Stimulated activated CD4-positive, alpha-beta T cell treated with anti-CD3 and anti-CD28 coated beads, Interleukin-1b, Interleukin-23, amount 100 ng/mL, for 48 hours (primary cell): ENCODE measurements around the gene DNAJC8.

Experiments
- DNase-seq: peaks from one replicate; pipeline ENCODE4 v3.0.0-alpha.2; 2020

DNAJC8 gene

DNA sequence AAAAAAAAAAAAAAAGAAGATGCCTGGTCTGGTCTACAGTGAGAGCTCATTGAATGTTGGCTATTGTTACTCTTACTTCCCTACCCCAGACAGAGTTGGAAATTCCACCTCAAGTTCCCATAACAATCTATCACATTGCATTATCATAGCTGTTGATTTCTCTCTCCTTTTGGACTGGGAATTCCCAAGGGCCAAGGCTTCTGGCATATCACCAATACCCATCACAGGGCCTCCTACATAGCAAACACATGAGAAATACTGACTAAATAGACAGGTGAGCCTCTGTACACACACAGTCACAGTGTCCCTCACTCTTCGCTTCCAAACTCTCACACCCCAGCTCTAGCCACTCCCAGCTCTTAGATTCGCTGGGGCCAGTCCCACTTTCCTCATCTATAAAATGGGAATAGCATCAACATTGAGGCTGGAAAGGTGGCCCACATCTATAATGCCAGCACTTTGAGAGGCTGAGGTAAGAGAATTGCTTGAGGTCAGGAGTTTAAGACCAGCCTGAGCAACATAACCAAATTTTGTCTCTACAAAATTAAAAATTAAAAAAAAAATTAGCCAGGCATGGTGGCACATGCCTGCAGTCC lies 62.7 kb downstream of the DNAJC8 start:
- no peak for DNase-seq

DNA sequence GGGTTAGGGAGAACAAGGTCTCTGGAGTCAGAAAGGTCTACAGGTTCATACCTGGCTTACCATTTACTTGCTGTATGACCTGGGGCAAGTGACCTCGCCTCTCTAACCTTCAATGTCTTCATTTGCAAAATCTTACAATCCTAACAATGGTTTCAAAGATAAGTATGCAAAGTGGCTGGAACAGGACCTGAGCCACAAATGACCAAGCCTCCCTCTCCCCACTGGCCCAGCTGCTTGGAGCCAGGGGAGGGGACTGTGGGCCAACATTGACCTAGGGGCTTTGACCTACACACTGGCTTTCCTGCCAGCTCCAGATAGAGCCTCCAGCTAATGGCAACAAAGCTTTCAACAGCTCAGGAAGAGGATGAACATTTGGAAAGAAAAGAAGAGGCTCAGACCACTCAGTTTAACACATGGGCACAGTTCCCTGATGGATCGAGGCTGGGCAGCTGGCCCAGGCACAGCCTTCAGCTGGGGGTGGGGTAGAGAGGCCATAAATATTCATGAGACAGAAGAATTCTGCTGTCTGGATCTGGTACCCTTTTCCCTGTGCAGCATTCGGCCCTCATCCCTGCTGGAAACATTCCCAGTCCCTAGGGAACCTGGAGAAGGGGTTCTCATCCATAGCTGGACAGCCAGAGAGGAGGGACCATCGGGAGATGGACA lies 69.2 kb downstream of the DNAJC8 start:
- no peak for DNase-seq

- no peak for DNase-seq
Observed at GRCh38 chr1:28162151-28162550, 70.7 kb downstream of the DNAJC8 start.

DNA sequence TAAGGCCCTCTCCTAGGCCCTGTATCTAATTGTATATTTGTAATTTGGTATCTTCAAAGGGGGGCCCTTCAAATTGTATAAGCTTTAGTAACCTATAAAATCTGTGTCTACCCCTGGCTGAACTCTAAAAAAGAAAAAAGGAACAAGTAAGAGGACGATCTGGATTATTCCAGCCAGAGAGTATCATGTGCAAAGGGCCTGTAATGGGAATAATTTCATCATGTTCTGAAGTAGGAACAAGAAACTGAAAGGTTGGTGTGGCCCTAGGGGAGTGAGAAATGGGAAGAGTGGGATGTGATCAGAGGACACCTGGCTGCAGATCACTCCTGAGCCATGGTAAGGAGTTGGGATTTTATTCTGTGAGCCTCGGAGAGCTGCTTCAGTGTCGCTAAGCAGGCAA lies 71.1 kb downstream of the DNAJC8 start:
- no peak for DNase-seq

- DNase-seq, result no peak
Observed at GRCh38 chr1:28160782-28161266, 72.0 kb downstream of the DNAJC8 start.

- no peak for DNase-seq
Observed at GRCh38 chr1:28159680-28160079, 73.1 kb downstream of the DNAJC8 start.

GRCh38 chr1:28159243-28159642 lies 73.6 kb downstream of the DNAJC8 start:
- DNase-seq, result no peak

- no peak for DNase-seq
Observed at GRCh38 chr1:28157894-28158293, 74.9 kb downstream of the DNAJC8 start.

DNA sequence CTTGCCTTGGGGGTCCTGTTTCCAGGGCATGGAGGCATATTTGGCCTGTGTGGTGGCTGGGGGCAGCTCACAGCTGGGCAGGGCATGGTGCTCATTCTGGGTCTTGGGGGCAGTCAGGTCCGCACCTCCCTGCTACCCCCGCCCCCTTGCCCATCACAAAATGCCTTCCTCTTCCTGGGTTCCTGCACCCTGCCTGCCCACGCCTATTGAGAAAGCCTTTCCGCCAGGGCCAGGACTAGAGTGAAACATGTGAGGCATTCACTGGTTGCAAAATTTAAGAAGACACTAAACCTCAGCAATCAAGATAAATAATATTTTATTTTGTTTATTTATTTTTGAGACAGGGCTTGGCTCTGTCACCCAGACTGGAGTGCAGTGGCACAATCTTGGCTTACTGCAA lies 76.0 kb downstream of the DNAJC8 start:
- no peak for DNase-seq

GRCh38 chr1:28155628-28156027 lies 77.2 kb downstream of the DNAJC8 start:
- DNase-seq, result no peak

- no peak for DNase-seq
Observed at GRCh38 chr1:28154078-28154594, 78.7 kb downstream of the DNAJC8 start.
